GM21529 (cell line): Measurements from ENCODE around the gene BCAP31.
A peak's percentile ranks its signal among the peaks of the same experiment; 100 is the strongest.
"Not testable (repeated sequence)": the region's sequence is repeated elsewhere in the genome, so short reads cannot be mapped to it uniquely, and the experiment has no call there.

Experiments used
- ATAC-seq: cut with Tn5 transposase; IDR thresholded peaks from one replicate; pipeline ENCODE4 v1.9.1; 2021; ENCODE audit not compliant: unreplicated experiment

BCAP31 gene

DNA sequence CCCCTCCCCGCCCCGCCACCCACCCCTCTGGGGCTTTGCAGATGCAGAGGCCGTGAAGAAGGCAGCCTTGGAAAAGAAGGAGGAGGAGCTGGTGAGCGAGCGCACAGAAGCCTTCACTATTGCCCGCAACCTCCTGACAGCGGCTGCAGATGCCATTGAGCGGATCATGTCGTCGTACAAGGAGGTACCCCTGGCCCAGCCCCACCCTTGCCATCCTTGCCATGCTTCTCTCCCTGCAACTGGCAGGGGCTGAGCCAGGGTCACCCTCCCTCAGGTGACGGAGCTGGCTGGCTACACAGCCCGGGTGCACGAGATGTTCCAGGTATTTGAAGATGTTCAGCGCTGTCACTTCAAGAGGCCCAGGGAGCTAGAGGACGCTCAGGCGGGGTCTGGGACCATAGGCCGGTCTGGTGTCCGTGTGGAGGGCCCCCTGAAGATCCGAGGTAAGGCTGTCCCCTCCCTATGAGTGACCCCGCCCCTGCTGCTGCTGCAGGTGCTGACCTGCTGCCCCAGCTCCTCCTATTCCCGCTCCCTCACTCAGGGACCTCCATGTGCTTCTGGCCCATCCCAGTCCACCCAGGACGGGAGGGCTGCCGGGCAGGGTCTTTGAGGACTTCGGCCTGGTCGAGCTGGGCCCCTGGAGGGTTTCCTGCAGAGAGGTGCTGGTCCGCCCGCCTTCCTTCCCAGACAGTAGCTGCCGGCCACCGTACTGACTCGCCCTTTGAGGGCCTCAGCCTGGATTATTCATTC lies 12.1 kb upstream of the BCAP31 start:
- ATAC-seq = no peak

DNA sequence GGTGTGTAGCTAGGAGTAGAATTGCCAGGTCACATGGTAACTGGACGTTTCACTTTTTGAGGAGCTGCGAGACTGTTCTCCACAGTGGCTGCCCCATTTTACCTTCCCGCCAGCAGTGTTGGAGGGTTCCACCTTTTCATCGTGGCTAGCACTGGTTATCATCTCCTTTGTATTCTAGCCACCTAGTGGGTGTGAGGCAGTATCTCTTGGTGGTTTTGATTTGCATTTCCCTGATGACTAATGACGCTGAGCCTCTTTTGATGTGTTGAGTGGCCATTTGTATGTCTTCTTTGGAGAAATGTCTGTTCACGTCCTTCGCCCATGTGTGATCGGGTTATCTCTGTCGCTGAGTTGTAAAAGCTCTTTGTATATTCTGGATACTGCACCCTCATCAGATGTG lies 11.1 kb upstream of the BCAP31 start:
- ATAC-seq = peak; percentile 58

DNA sequence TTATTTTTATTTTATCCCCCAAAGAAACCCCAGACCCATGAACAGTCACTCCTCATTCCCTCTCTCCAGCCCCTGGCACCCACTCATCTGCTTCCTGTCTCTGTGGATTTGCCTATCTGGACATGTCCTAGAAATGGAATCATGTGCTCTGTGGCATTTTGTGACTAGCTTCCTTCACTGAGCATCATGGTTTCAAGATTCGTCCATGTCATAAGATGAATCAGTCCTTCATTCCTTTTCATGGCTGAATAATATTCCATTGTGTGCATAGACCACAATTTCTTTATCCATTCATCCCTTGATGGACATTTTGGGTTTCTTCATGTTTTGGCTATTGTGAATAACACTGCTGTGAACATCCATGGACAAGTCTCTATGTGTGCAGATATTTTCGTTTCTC lies 10.7 kb upstream of the BCAP31 start:
- no peak for ATAC-seq

DNA sequence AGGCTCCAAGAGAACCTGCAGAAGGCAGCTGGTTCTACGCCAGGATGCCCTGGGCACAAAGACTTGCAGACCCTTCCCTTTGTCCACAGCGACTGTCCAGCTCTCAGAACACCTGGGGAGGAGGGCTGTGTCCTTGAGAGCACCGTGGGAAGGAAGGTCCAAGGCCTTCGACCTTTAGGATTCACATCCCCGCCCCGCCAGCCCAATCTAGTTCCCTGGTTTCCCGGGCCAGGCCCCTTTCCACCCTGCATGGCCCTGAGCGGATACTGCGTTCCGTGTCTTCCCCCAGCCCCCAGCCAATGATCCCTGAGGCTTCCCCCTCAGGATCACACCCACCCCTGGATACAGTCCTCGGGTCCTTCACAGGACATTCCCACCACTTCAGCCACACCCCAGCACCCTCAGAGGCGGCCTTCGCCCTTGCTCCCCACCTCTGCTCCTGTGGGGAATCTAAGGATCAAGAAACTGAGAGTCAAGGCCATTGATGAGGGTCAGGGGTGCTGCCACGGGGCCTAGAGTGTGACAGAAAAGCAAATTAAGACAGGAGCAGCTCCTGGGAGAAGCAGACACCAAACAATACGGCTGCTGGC lies 9.6 kb upstream of the BCAP31 start:
- no peak for ATAC-seq

DNA sequence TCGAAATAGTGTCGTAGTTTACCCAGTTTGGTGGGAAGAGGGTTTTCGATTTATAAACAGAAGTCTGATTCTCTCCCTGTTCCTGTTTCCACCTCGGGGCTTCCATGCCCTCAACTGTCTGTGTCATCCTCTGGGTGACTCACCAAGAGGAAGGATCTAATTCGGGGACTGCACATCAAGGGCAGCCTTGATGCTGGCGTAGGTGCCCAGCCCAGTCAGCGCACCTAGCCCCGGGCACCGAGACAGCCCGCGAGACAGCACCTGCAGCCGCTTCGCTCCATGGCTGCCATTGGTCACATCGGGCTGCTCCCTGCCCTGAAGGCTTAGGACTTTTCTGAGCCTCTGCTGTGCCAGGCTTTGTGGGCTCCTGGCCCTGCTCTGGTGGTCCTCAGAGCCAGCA lies 8.2 kb upstream of the BCAP31 start:
- no peak for ATAC-seq

DNA sequence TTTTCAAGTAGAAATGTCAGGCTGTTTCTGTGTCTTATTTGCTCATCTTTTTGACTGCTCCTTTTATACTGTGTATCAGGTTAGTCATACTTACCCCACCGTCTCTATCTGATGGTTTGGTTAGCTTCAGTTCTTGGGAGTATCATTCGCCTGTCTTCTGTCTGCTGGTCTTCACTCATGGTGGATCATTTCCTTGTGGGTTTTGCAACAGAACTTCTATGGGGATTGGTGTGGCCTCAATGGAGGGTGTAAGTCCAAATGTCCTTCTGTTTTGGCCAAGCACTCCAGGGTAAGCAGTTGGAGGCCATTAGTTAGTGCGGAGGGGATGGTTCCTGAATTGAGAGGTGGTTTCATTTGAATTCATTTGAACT lies 7.6 kb upstream of the BCAP31 start:
- no peak for ATAC-seq

- ATAC-seq = no peak
Observed at GRCh38 chrX:153731117-153731844, 7.1 kb upstream of the BCAP31 start.

GRCh38 chrX:153730115-153730514 lies 5.9 kb upstream of the BCAP31 start:
- not testable (repeated sequence) for ATAC-seq

GRCh38 chrX:153728951-153729631 lies 4.9 kb upstream of the BCAP31 start:
- no peak for ATAC-seq

DNA sequence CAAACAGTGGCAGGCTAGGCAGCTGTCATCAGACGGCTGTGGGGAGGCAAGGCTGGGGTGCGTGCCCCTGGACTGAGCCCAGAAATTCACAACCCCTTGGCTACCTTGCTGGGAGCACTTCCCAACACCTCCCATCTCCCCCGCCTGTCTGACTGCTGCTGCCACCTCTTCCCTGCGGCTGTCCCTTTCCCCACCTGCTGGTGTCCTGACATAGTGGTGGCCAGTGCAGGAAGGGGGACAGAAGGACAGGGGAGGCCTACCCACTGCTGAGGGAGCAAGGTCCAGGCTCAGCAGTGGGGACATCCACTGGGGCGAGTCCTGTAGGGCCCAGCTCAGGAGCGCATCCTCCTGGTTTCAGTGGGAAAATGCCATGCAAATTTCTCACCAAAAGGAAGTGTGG lies 3.9 kb upstream of the BCAP31 start:
- no peak for ATAC-seq

DNA sequence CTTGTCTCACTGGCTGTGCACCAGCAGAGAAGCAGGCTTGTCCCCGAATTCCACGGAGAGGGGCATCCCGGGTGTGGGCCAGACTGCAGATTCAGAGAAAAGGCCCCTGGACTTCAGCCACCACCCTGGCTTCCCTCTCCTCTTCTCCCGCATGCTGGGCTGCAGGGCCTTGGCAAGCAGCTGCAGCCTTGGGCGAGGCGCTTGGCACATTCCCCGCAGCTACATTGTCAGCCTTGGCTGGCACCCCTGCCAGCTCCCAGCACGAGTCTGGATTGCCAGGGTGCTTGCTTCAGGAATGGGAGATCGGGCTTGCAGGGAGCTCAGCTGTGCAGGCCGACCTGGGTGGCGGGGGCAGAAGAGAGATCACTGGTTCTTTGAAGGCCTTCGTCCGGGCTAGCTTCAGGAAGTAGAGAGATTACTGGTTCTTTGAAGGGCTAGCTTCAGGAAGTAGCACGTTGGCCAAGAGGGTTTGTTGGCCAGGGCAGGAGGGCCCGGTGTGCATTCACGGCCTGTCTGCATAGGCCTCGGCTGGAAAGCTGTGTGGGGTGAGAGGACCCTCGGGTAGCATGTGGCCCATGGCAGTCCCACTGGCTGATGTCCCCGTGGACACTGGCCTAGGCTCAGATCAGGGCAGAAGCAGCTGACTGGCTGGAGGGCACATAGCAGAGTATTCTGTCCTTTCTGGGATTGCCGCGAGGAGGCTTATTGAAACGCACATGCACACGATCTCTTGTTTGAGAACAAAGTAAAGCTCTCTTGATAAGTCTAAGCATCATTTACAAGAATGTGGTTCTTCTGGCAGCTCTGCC lies 3.1 kb upstream of the BCAP31 start:
- ATAC-seq = no peak

GRCh38 chrX:153726286-153727122 lies 2.3 kb upstream of the BCAP31 start:
- peak; percentile 53 for ATAC-seq

DNA sequence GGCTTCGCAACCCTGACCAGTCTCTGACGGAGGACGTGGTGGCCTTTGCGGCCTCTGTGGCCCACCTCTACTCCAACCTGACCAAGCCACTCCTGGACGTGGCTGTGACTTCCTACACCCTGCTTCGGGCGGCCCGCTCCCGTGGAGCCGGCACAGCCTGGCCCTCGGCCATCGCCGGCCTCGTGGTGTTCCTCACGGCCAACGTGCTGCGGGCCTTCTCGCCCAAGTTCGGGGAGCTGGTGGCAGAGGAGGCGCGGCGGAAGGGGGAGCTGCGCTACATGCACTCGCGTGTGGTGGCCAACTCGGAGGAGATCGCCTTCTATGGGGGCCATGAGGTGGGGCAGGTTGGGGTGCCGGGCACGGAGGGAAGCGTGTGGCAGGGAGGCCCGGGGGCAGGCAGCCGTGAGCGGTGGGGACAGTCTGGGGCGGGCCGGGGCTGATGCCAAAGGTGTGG lies 1.7 kb upstream of the BCAP31 start:
- ATAC-seq = no peak

GRCh38 chrX:153725039-153725831 lies 1.0 kb upstream of the BCAP31 start:
- ATAC-seq = peak; percentile 1

DNA sequence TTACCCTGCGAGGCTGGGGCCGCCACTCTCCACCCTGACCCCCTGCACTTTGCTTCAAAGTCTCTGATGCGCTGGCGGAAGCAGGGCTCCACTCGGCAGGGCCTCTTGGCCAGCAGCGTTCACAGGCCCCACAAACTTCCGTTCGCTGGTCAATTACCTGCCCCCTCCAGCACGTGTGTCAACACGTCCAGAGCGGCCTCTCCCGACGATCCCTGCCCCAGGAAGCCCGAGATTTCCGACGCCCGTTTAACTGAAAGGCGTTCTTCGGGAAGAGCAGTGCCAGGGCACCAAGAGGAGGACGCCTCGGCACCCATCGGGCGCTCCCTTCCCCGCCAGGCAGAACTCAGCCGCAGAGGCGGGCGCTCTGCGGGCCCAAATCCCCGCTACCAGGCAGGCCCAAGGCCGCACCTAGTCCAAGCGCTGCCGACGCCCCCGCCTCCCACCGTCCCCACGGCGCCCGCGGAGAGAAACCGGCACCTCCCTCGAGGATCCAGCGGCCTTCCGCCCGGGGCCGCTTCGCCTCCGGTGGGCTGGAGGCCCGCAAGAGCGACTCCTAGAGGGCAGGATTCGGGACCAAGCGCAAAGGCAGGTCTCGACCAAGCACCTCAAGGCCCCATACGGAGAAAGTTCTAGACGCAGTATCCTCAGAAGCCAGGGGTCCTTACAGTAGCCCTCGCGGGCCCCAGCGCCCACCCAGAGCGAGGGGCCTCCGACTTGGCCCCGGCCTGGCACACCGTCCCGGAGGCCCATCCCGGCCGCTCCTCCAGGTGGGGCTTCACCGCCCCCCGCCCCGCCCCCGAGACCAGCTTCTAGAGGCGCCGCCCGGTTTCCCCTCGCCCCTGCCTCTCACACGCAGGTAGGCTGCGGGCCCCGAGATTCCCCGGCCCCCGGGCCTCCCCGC lies 586 bp downstream of the BCAP31 start:
- ATAC-seq = peak; percentile 32

DNA sequence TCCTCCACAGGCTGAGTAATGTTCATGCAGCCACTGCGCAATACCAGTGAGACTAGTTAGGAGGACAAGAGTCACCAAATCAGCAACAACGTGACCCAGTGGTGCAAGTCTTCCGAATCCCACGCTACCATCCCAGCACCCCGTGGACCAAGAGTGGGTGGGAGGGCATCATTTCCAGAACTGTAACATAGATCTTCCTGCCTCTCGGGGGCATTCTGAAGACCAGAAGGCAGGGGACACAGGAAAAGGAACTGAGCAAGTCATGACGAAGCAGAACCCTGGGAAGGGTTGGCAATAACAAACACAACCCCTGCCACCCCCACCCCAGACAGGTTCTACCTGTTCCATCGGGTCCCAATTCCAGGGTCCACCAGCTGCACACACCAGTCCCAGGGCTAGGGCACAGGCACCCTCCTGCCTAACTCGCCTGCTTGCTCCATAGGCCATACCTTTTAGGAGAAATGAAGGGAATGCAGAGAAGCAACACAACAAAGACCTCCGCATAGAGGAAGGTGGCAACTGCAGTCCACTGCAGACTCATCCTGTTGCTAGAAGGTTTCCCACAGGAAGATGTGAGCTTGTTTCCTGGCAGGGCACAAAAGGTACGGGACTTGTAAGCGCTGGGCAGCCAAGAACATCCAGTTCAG lies 1.4 kb downstream of the BCAP31 start:
- no peak for ATAC-seq

GRCh38 chrX:153719701-153720100 lies 4.5 kb downstream of the BCAP31 start:
- ATAC-seq = no peak

DNA sequence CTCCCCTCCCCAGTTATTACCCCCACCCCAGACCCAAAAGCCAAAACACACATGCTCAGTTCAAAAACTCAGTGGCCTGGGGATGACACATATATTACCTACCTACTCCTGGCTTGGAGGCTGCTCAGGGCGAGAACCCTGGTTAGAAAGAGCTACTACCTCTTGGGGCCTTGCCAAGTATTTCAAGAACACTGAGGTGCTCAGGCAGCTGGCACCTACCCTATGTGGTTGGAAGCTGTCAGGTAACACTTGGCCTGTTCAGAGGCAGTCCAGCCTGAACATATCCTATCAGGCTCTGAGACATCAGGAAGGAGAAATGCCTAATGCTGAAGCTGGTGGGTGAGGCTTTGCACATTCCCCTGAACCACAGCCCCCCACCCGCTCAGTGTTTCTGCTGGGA lies 4.9 kb downstream of the BCAP31 start:
- ATAC-seq = no peak
